WTC11 (cell line): Measurements from ENCODE around the gene ST6GALNAC5. TPM values are rescaled to one million over a fixed set of nuclear protein-coding genes. Genes with fewer than 3 reads are reported as not detected.

ENCODE experiments used
- ATAC-seq: fragments of 200-7000 bp; cut with Tn5 transposase; 2 replicates; pipeline ENCODE4 v1.10.0; 2021; ENCODE audit warnings: mild to moderate bottlenecking, moderate library complexity
- CTCF ChIA-PET: fragments of 300-600 bp; sonication (Branson Sonifier 250); formaldehyde crosslinking; loops from one replicate; lab custom pipeline; 2021; ENCODE audit warnings: antibody characterized with exemption; lab: Charles Lee
- POLR2A ChIA-PET: fragments of 350-600 bp; sonication (Branson Sonifier 250); formaldehyde crosslinking; loops from one replicate; lab custom pipeline; 2021; ENCODE audit warnings: antibody characterized with exemption; lab: Charles Lee
- DNase-seq: peaks from one replicate; pipeline ENCODE4 v3.0.0; 2021; ENCODE audit warnings: low spot score
- H3K27ac Mint-ChIP-seq: 2 replicates; pipeline ENCODE4 v1.8.0; 2021; ENCODE audit warnings: mixed read lengths
- H3K27me3 Mint-ChIP-seq: 2 replicates; pipeline ENCODE4 v1.8.0; 2021; ENCODE audit warnings: low read depth, mild to moderate bottlenecking, moderate library complexity, mixed read lengths
- H3K36me3 Mint-ChIP-seq: 2 replicates; pipeline ENCODE4 v1.8.0; 2021; ENCODE audit warnings: mixed read lengths
- H3K4me1 Mint-ChIP-seq: 2 replicates; pipeline ENCODE4 v1.8.0; 2022; ENCODE audit warnings: mixed read lengths
- H3K4me3 Mint-ChIP-seq: 2 replicates; pipeline ENCODE4 v1.8.0; 2021; ENCODE audit warnings: mild to moderate bottlenecking, moderate library complexity, mixed read lengths
- H3K9me3 Mint-ChIP-seq: 2 replicates; pipeline ENCODE4 v1.8.0; 2021; ENCODE audit warnings: mixed read lengths
- ATF1 ChIP-seq: sonication (generic); formaldehyde crosslinking; IDR thresholded peaks from 2 replicates; pipeline ENCODE4 v1.8.1; 2023; ENCODE audit warnings: mild to moderate bottlenecking, moderate library complexity, missing genetic modification reagents
- ATF3 ChIP-seq: sonication (generic); formaldehyde crosslinking; conservative IDR thresholded peaks from 2 replicates; pipeline ENCODE4 v1.8.1; 2022; ENCODE audit warnings: mild to moderate bottlenecking, missing genetic modification reagents
- CBFB ChIP-seq: sonication (generic); formaldehyde crosslinking; IDR thresholded peaks from 2 replicates; pipeline ENCODE4 v1.8.1; 2022; ENCODE audit warnings: mild to moderate bottlenecking, low read depth, missing genetic modification reagents
- CREB1 ChIP-seq: sonication (generic); formaldehyde crosslinking; IDR thresholded peaks from 2 replicates; pipeline ENCODE4 v1.8.0; 2023; ENCODE audit warnings: mild to moderate bottlenecking, missing genetic modification reagents
- CREM ChIP-seq: sonication (generic); formaldehyde crosslinking; IDR thresholded peaks from 2 replicates; pipeline ENCODE4 v1.8.1; 2022; ENCODE audit warnings: mild to moderate bottlenecking, missing genetic modification reagents, moderate library complexity
- E2F1 ChIP-seq: sonication (generic); formaldehyde crosslinking; IDR thresholded peaks from 2 replicates; pipeline ENCODE4 v1.8.0; 2022; ENCODE audit warnings: mild to moderate bottlenecking, missing genetic modification reagents
- ELF4 ChIP-seq: sonication (generic); formaldehyde crosslinking; IDR thresholded peaks from 2 replicates; pipeline ENCODE4 v1.8.1; 2022; ENCODE audit warnings: low read depth, mild to moderate bottlenecking, moderate library complexity, missing genetic modification reagents
- FOXJ3 ChIP-seq: sonication (generic); formaldehyde crosslinking; IDR thresholded peaks from 2 replicates; pipeline ENCODE4 v1.9.0; 2021; ENCODE audit warnings: missing genetic modification reagents, mild to moderate bottlenecking, borderline replicate concordance
- HMGA2 ChIP-seq: fragments of 250-450 bp; sonication (Bioruptor Pico); IDR thresholded peaks from 2 replicates; pipeline ENCODE4 v1.4.0; 2021; ENCODE audit warnings: mild to moderate bottlenecking, moderate library complexity
- KAT7 ChIP-seq: sonication (generic); formaldehyde crosslinking; IDR thresholded peaks from 2 replicates; pipeline ENCODE4 v1.8.1; 2023; ENCODE audit warnings: missing genetic modification reagents, mild to moderate bottlenecking, borderline replicate concordance
- NR1H2 ChIP-seq: sonication (generic); formaldehyde crosslinking; IDR thresholded peaks from 2 replicates; pipeline ENCODE4 v1.9.0; 2021; ENCODE audit warnings: mild to moderate bottlenecking, moderate library complexity, missing genetic modification reagents
- RORB ChIP-seq: fragments of 250-450 bp; sonication (Bioruptor Pico); IDR thresholded peaks from 2 replicates; pipeline ENCODE4 v1.9.0; 2021; ENCODE audit warnings: mild to moderate bottlenecking
- SMAD3 ChIP-seq: sonication (generic); formaldehyde crosslinking; IDR thresholded peaks from 2 replicates; pipeline ENCODE4 v1.8.0; 2022; ENCODE audit warnings: missing genetic modification reagents, mild to moderate bottlenecking, borderline replicate concordance
- TEAD1 ChIP-seq: sonication (generic); formaldehyde crosslinking; IDR thresholded peaks from 2 replicates; pipeline ENCODE4 v1.8.0; 2022; ENCODE audit warnings: mild to moderate bottlenecking, missing genetic modification reagents
- TP53 ChIP-seq: sonication (generic); formaldehyde crosslinking; IDR thresholded peaks from 2 replicates; pipeline ENCODE4 v1.8.1; 2023; ENCODE audit warnings: mild to moderate bottlenecking, missing genetic modification reagents
- ZNF281 ChIP-seq: sonication (generic); formaldehyde crosslinking; IDR thresholded peaks from 2 replicates; pipeline ENCODE4 v1.8.0; 2023; ENCODE audit warnings: mild to moderate bottlenecking, missing genetic modification reagents
- ZNF317 ChIP-seq: sonication (generic); formaldehyde crosslinking; IDR thresholded peaks from 2 replicates; pipeline ENCODE4 v1.8.1; 2023; ENCODE audit warnings: low read depth, mild to moderate bottlenecking, moderate library complexity, missing genetic modification reagents, borderline replicate concordance
- ZNF396 ChIP-seq: fragments of 250-450 bp; sonication (Bioruptor Pico); IDR thresholded peaks from 2 replicates; pipeline ENCODE4 v1.8.0; 2021; ENCODE audit warnings: mild to moderate bottlenecking, moderate library complexity, borderline replicate concordance
- ZNF425 ChIP-seq: fragments of 250-450 bp; sonication (Bioruptor Pico); conservative IDR thresholded peaks from 2 replicates; pipeline ENCODE4 v1.9.0; 2021; ENCODE audit warnings: mild to moderate bottlenecking
- total RNA-seq: library from RNA; stranded (reverse); gene quantifications from 3 replicates; pipeline ENCODE4 v1.2.3, GENCODE V29; 2021
- TF ChIP-seq, protein P1 (sequence below): fragments of 250-450 bp; sonication (Bioruptor Pico); IDR thresholded peaks from 2 replicates; pipeline ENCODE4 v2.1.2; 2022; ENCODE audit warnings: mild to moderate bottlenecking, moderate library complexity
- TF ChIP-seq, protein P2 (sequence below): sonication (generic); formaldehyde crosslinking; IDR thresholded peaks from 2 replicates; pipeline ENCODE4 v1.8.1; 2023; ENCODE audit warnings: mild to moderate bottlenecking, missing genetic modification reagents, moderate library complexity

The ST6GALNAC5 gene
- total RNA-seq, 1 experiment from 2014 or later, result 9.6 TPM

DNA sequence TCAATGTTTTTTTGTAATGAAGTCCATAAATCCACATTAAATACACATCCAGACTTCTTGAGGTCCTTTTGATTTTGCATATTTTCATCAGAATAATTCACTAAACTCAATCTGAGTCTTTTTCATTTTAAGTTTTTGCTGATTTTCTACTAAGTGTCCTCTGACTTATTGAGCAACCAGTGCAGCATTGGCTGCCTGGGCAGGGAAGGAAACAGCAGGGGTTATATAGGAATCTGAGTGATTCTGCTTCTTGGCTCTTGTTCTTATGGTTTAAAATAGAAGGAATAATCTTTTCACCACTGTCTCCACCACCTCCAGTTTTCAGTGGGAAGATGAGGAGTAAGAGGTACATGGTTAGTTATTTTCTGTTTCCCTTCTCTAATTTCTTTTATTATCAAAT, 88.4 kb downstream of the ST6GALNAC5 start (continued):
- TF ChIP-seq ZNF425 (CRISPR knock-in tag) (no peak), ZNF281 (CRISPR knock-in tag) (no peak), E2F1 (no peak), NR1H2 (CRISPR knock-in tag) (no peak), KAT7 (CRISPR knock-in tag) (no peak), RORB (no peak), ELF4 (CRISPR knock-in tag) (no peak), ZNF317 (CRISPR knock-in tag) (no peak), CBFB (CRISPR knock-in tag) (no peak)

DNA sequence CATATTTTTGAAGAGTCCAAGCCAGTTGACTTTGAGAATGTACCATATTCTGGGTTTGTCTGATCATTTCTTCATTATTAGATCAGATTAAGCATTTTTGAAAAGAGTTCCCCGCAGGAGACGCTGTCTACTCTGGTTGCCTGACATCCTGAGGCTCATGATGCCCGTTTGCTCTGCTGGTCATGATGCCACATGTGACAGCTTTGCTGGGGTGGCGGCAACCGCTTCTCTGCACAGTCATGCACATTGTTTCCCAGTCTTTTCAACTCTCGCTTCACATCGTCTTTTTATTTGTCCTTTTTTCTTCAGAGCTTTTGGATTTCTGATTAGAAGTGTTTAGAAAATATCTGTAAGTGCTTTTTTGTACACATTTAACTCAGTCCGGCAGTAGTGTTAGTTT, 90.7 kb downstream of the ST6GALNAC5 start:
- Mint-ChIP-seq H3K4me3 (no peak overlapping the region), H3K27me3 (no peaks in the 10 kb centered on the region), H3K27ac (no peak overlapping the region), H3K4me1 (peaks cover 35% of the 10 kb centered on the region), H3K9me3 (peaks cover 21% of the 10 kb centered on the region), H3K36me3 (peaks cover 19% of the 10 kb centered on the region)
- TF ChIP-seq ZNF396 (CRISPR knock-in tag) (no peak), CREB1 (no peak), ATF1 (CRISPR knock-in tag) (no peak), TP53 (CRISPR knock-in tag) (no peak), HMGA2 (CRISPR knock-in tag) (no peak), CREM (CRISPR knock-in tag) (no peak), SMAD3 (no peak), FOXJ3 (CRISPR knock-in tag) (no peak), RORB (no peak), TEAD1 (CRISPR knock-in tag) (no peak), ZNF317 (CRISPR knock-in tag) (no peak), ATF3 (no peak)
- TF ChIP-seq, protein P1, sequence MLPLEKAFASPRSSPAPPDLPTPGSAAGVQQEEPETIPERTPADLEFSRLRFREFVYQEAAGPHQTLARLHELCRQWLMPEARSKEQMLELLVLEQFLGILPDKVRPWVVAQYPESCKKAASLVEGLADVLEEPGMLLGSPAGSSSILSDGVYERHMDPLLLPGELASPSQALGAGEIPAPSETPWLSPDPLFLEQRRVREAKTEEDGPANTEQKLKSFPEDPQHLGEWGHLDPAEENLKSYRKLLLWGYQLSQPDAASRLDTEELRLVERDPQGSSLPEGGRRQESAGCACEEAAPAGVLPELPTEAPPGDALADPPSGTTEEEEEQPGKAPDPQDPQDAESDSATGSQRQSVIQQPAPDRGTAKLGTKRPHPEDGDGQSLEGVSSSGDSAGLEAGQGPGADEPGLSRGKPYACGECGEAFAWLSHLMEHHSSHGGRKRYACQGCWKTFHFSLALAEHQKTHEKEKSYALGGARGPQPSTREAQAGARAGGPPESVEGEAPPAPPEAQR, result no peak
- TF ChIP-seq, protein P2, sequence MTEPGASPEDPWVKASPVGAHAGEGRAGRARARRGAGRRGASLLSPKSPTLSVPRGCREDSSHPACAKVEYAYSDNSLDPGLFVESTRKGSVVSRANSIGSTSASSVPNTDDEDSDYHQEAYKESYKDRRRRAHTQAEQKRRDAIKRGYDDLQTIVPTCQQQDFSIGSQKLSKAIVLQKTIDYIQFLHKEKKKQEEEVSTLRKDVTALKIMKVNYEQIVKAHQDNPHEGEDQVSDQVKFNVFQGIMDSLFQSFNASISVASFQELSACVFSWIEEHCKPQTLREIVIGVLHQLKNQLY, result no peak
- ATAC-seq (no peak), DNase-seq (no peak)
- ChIA-PET CTCF (no interaction called here), POLR2A (no interaction called here)
